GM23248 (cell line): ENCODE results near the gene BRD1. TPM values are rescaled to one million over a fixed set of nuclear protein-coding genes. Genes with fewer than 3 reads are reported as not detected.

Source experiments
- DNase-seq: peaks from one replicate; pipeline ENCODE4 v3.0.0-alpha.2; 2015
- H2AFZ ChIP-seq: fragments of 200-600 bp; sonication (generic); 2 replicates; pipeline ENCODE4 v1.6.1; 2016; ENCODE audit warnings: antibody characterized with exemption
- H3F3A ChIP-seq: fragments of 200-600 bp; sonication (generic); 2 replicates; pipeline ENCODE4 v1.6.1; 2016; ENCODE audit warnings: mild to moderate bottlenecking, antibody characterized with exemption, mixed run types; ENCODE audit not compliant: insufficient read depth
- H3K27ac ChIP-seq: fragments of 200-600 bp; sonication (generic); 2 replicates; pipeline ENCODE4 v1.5.1; 2016; ENCODE audit warnings: mild to moderate bottlenecking
- H3K27me3 ChIP-seq: fragments of 200-600 bp; sonication (generic); replicated peaks from 2 replicates; pipeline ENCODE4 v1.6.1; 2016; ENCODE audit warnings: mild to moderate bottlenecking; ENCODE audit not compliant: insufficient read depth
- H3K36me3 ChIP-seq: fragments of 200-600 bp; sonication (generic); 2 replicates; pipeline ENCODE4 v1.6.1; 2016; ENCODE audit warnings: low read depth, mild to moderate bottlenecking
- H3K4me1 ChIP-seq: fragments of 200-600 bp; sonication (generic); 2 replicates; pipeline ENCODE4 v1.6.1; 2016; ENCODE audit warnings: mild to moderate bottlenecking; ENCODE audit not compliant: insufficient read depth
- H3K4me2 ChIP-seq: fragments of 200-600 bp; sonication (generic); one replicate; pipeline ENCODE4 v1.6.1; 2016; ENCODE audit warnings: mild to moderate bottlenecking; ENCODE audit not compliant: unreplicated experiment
- H3K4me3 ChIP-seq: fragments of 200-600 bp; sonication (generic); 2 replicates; pipeline ENCODE4 v1.5.1; 2016; ENCODE audit warnings: mild to moderate bottlenecking
- H3K79me2 ChIP-seq: fragments of 200-600 bp; sonication (generic); 2 replicates; pipeline ENCODE4 v1.6.1; 2016; ENCODE audit warnings: mild to moderate bottlenecking; ENCODE audit not compliant: insufficient read depth
- H3K9ac ChIP-seq: fragments of 200-600 bp; sonication (generic); 2 replicates; pipeline ENCODE4 v1.6.1; 2016; ENCODE audit warnings: mild to moderate bottlenecking
- H3K9me2 ChIP-seq: fragments of 200-600 bp; sonication (generic); 2 replicates; pipeline ENCODE4 v1.6.1; 2016; ENCODE audit warnings: mixed run types, mild to moderate bottlenecking, moderate library complexity; ENCODE audit not compliant: insufficient read depth
- H3K9me3 ChIP-seq: fragments of 200-600 bp; sonication (generic); one replicate; pipeline ENCODE4 v1.6.1; 2017; ENCODE audit warnings: low read depth
- H4K20me1 ChIP-seq: fragments of 200-600 bp; sonication (generic); 2 replicates; pipeline ENCODE4 v1.6.0; 2016; ENCODE audit not compliant: insufficient read depth
- EZH2 ChIP-seq: fragments of 200-600 bp; sonication (generic); IDR thresholded peaks from 2 replicates; pipeline ENCODE4 v1.6.1; 2018; ENCODE audit warnings: antibody characterized with exemption, mild to moderate bottlenecking; ENCODE audit not compliant: insufficient read depth, poor library complexity, severe bottlenecking
- EZH2phosphoT487 ChIP-seq: fragments of 200-600 bp; sonication (generic); IDR thresholded peaks from 2 replicates; pipeline ENCODE4 v1.6.1; 2018; ENCODE audit warnings: antibody characterized with exemption, moderate library complexity, mild to moderate bottlenecking, low read depth; ENCODE audit not compliant: insufficient read depth
- WGBS, 2 experiments: methylation state at CpG; one replicate each; pipeline ENCODE4 v1.1.6; 2015 to 2017; ENCODE audit warnings: low lambda C conversion rate in 2 of 2, low coverage in 1 of 2; ENCODE audit errors: missing lambda C conversion rate in 2 of 2; 5-methylcytosine and 5-hydroxymethylcytosine counted together
- in situ Hi-C: fragments of 300-500 bp; cut with MboI; formaldehyde crosslinking; loops from 2 replicates; pipeline ENCODE4 v1.15.0; 2020
- polyA plus RNA-seq: library from polyadenylated mRNA; unstranded; fragments of >200 nt; fragmentation: Nextera tagmentation; extraction: Ambion mirVana; gene quantifications from 2 replicates; pipeline ENCODE4 v1.2.1, GENCODE V29; 2016
- total RNA-seq: library from RNA; depleted of rRNA; stranded (reverse); fragments of >200 nt; shearing (Covaris generic); gene quantifications from 2 replicates; pipeline ENCODE4 v1.2.3, GENCODE V29; 2014

Gene BRD1
- total and polyA plus RNA-seq, 2 experiments from 2014 or later, result 4.5 to 23.1 TPM

DNA sequence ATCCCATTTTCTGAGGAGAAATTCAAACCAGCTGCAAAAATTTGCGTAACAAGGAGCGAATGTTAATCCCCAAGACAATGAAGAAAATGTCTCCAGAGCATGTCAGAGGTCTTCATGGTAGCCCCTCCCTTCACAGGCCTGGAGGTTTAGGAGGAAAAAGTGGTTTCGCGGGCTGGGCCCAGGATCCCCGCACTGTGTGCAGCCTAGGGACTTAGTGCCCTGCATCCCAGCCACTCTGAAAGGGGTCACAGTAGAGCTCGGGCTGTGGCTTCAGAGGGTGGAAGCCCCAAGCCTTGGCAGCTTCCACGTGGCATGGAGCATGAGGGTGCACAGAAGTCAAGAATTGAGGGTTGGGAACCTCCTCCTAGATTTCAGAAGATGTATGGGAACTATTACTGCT is 87.4 kb downstream of the BRD1 start:
- no peak overlapping the region for H2AFZ ChIP-seq
- H3K9me2 ChIP-seq, result no peaks in the 10 kb centered on the region
- H3K4me2 ChIP-seq, result no peak overlapping the region
- DNase-seq, result no peak
- no peaks in the 10 kb centered on the region for H3K79me2 ChIP-seq
- peaks cover 4% of the 10 kb centered on the region for H3K9me3 ChIP-seq
- H3K36me3 ChIP-seq, result no peaks in the 10 kb centered on the region
- H3K4me1 ChIP-seq, result no peaks in the 10 kb centered on the region
- no peak overlapping the region for H3K9ac ChIP-seq
- WGBS, 2 experiments, result 29 to 31% methylated on average over 7 of the region's 7 CpGs
- H3K27me3 ChIP-seq, result peaks cover 3% of the 10 kb centered on the region; the same call in 1 of the 2 replicates
- H3K4me3 ChIP-seq, result no peak overlapping the region
- TF ChIP-seq EZH2 (no peak), EZH2phosphoT487 (no peak)
- H3K27ac ChIP-seq, result no peak overlapping the region
- in situ Hi-C loops, result no loop called here
- H4K20me1 ChIP-seq, result no peaks in the 10 kb centered on the region
- H3F3A ChIP-seq, result no peaks in the 10 kb centered on the region

DNA sequence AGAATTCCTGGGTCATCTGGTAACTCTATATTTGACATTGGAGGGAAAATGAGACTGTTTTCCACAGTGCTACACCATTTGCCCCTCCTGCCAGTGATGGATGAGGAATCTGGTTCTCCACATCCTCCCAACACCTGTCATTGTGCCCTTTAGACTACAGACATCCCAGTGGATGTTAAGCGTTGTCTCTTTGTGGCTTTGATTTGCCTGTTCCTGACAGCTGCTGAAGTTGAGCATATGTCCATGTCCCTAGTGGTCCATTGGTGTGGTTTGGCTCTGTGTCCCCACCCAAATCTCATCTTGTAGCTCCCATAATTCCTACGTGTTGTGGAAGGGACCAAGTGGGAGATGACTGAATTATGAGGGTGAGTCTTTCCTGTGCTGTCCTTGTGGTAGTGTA is 88.5 kb downstream of the BRD1 start:
- H4K20me1 ChIP-seq, result no peaks in the 10 kb centered on the region
- no peak overlapping the region for H3K4me2 ChIP-seq
- WGBS, 2 experiments, result 33 to 37% methylated on average over 2 of the region's 2 CpGs
- no peaks in the 10 kb centered on the region for H3K36me3 ChIP-seq
- H3K9me2 ChIP-seq, result no peaks in the 10 kb centered on the region
- no peak for DNase-seq
- H3K4me1 ChIP-seq, result no peaks in the 10 kb centered on the region
- H3K27me3 ChIP-seq, result peaks cover 3% of the 10 kb centered on the region; the same call in 1 of the 2 replicates
- H2AFZ ChIP-seq, result no peak overlapping the region
- TF ChIP-seq EZH2, result no peak
- no peak for TF ChIP-seq EZH2phosphoT487
- H3F3A ChIP-seq, result no peaks in the 10 kb centered on the region
- H3K79me2 ChIP-seq, result no peaks in the 10 kb centered on the region
- in situ Hi-C loops, result no loop called here
- no peak overlapping the region for H3K4me3 ChIP-seq
- H3K27ac ChIP-seq, result no peak overlapping the region
- H3K9ac ChIP-seq, result no peak overlapping the region
- H3K9me3 ChIP-seq, result no peaks in the 10 kb centered on the region

- no peak overlapping the region for H3K27ac ChIP-seq
- no peak overlapping the region for H3K4me2 ChIP-seq
- in situ Hi-C loops, result no loop called here
Measured at GRCh38 chr22:49738566-49738965, 89.1 kb downstream of the BRD1 start.

DNA sequence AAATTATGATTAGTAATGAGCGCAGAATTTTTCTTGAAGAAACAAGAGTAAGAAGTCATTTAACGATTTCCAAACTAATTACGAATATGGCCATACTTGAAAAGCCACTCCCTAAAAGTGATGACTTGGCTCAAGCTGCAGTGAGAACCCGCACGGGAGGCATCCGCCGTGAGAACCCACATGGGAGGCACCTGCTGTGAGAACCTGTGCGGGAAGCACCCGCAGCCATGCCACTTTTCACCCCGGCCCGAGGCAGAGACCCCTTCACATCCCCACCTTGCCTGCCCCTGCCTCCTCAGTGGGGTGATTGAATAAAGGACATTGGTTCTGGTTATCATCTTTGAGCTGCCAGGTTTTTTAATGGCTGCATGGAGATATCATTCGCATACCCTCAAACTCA is 89.7 kb downstream of the BRD1 start:
- H3K9ac ChIP-seq, result no peak overlapping the region
- H3K36me3 ChIP-seq, result no peaks in the 10 kb centered on the region
- no peaks in the 10 kb centered on the region for H3K79me2 ChIP-seq
- WGBS, 2 experiments, result 60% methylated on average over 12 of the region's 12 CpGs
- no peak for TF ChIP-seq EZH2
- no peak for TF ChIP-seq EZH2phosphoT487
- H3K4me2 ChIP-seq, result no peak overlapping the region
- H2AFZ ChIP-seq, result no peak overlapping the region
- H3F3A ChIP-seq, result no peaks in the 10 kb centered on the region
- no peak overlapping the region for H3K27ac ChIP-seq
- H3K27me3 ChIP-seq, result peaks cover 3% of the 10 kb centered on the region; the same call in 1 of the 2 replicates
- no peaks in the 10 kb centered on the region for H3K9me2 ChIP-seq
- no peak overlapping the region for H3K4me3 ChIP-seq
- no peaks in the 10 kb centered on the region for H4K20me1 ChIP-seq
- in situ Hi-C loops, result no loop called here
- no peaks in the 10 kb centered on the region for H3K4me1 ChIP-seq
- H3K9me3 ChIP-seq, result no peaks in the 10 kb centered on the region
- DNase-seq, result no peak

More at GRCh38 chr22:49738566-49738965, 89.1 kb downstream of the BRD1 start:
- Histone ChIP-seq H3K9me3 (no peaks in the 10 kb centered on the region), H2AFZ (no peak overlapping the region), H3K9me2 (no peaks in the 10 kb centered on the region), H3F3A (no peaks in the 10 kb centered on the region), H3K9ac (no peak overlapping the region), H3K27me3 (peaks cover 3% of the 10 kb centered on the region; the same call in 1 of the 2 replicates), H3K4me3 (no peak overlapping the region), H3K79me2 (no peaks in the 10 kb centered on the region), H3K36me3 (no peaks in the 10 kb centered on the region), H4K20me1 (no peaks in the 10 kb centered on the region), H3K4me1 (no peaks in the 10 kb centered on the region)
- DNase-seq, result no peak
- WGBS, 2 experiments, result 46 to 49% methylated on average over 8 of the region's 8 CpGs
- TF ChIP-seq EZH2, result no peak
- no peak for TF ChIP-seq EZH2phosphoT487

GRCh38 chr22:49737101-49737551 is 90.5 kb downstream of the BRD1 start:
- Histone ChIP-seq H3K36me3 (no peaks in the 10 kb centered on the region), H3K27me3 (peaks cover 3% of the 10 kb centered on the region; the same call in 1 of the 2 replicates), H3F3A (no peaks in the 10 kb centered on the region), H3K9me2 (no peaks in the 10 kb centered on the region), H3K79me2 (no peaks in the 10 kb centered on the region), H3K27ac (no peak overlapping the region), H3K4me3 (no peak overlapping the region), H3K4me2 (no peak overlapping the region), H3K4me1 (no peaks in the 10 kb centered on the region), H3K9me3 (no peaks in the 10 kb centered on the region), H2AFZ (no peak overlapping the region), H4K20me1 (no peaks in the 10 kb centered on the region), H3K9ac (no peak overlapping the region)
- WGBS, 2 experiments, result 37 to 43% methylated on average over 9 to 12 of the region's 12 CpGs
- in situ Hi-C loops, result no loop called here
- DNase-seq, result no peak
- no peak for TF ChIP-seq EZH2
- TF ChIP-seq EZH2phosphoT487, result no peak
